HEK293 (cell line): ENCODE data around the gene NID1.

Experiments used
- CTCF ChIA-PET: fragments of 350-600 bp; formaldehyde crosslinking; extraction: SDS; loops from one replicate; lab custom pipeline; 2021; ENCODE audit warnings: antibody characterized with exemption; lab: Yijun Ruan, JAX
- POLR2A ChIA-PET: fragments of 300-600 bp; formaldehyde crosslinking; extraction: SDS; loops from one replicate; lab custom pipeline; 2020; ENCODE audit warnings: antibody characterized with exemption, inconsistent platforms; lab: Yijun Ruan, JAX
- H3K27ac ChIP-seq: fragments of 200-500 bp; sonication (Bioruptor generic); 2 replicates; pipeline ENCODE4 v1.5.1; 2014; ENCODE audit warnings: low read depth, low read length, control low read depth, inconsistent platforms; ENCODE audit errors: extremely low read depth
- H3K36me3 ChIP-seq, 2 experiments: fragments of 200-500 bp in 1 of 2; sonication (Bioruptor generic) in 1 of 2; 1 replicate in 1 of 2; 2 replicates in 1 of 2; pipeline ENCODE4 v1.5.1; 2014 to 2017; ENCODE audit warnings: inconsistent platforms in 2 of 2, low read length in 2 of 2; ENCODE audit not compliant: control insufficient read depth in 2 of 2, insufficient read depth in 1 of 2
- H3K4me1 ChIP-seq: fragments of 200-500 bp; sonication (Bioruptor generic); 2 replicates; pipeline ENCODE4 v1.5.1; 2014; ENCODE audit warnings: mild to moderate bottlenecking, low read length, inconsistent platforms; ENCODE audit not compliant: control insufficient read depth, insufficient read depth
- H3K4me3 ChIP-seq: 2 replicates; pipeline ENCODE4 v1.5.1; 2011; ENCODE audit warnings: low read depth, mild to moderate bottlenecking, control low read depth, low read length, moderate library complexity
- H3K9me3 ChIP-seq: fragments of 200-500 bp; sonication (Bioruptor generic); 2 replicates; pipeline ENCODE4 v1.5.1; 2014; ENCODE audit warnings: low read depth, low read length, inconsistent platforms; ENCODE audit not compliant: control insufficient read depth, insufficient read depth
- BCL11A ChIP-seq: fragments of 450-650 bp; formaldehyde crosslinking; IDR thresholded peaks from 2 replicates; pipeline ENCODE4 v1.5.1; 2016; ENCODE audit warnings: low read depth, missing biosample characterization, missing genetic modification characterization
- EGR2 ChIP-seq: fragments of 450-650 bp; formaldehyde crosslinking; IDR thresholded peaks from 2 replicates; pipeline ENCODE4 v1.5.1; 2016; ENCODE audit warnings: low read depth, missing biosample characterization, missing genetic modification characterization
- GLIS1 ChIP-seq: fragments of 450-650 bp; formaldehyde crosslinking; IDR thresholded peaks from 2 replicates; pipeline ENCODE4 v1.5.1; 2016; ENCODE audit warnings: missing biosample characterization, missing genetic modification characterization
- KLF10 ChIP-seq: fragments of 450-650 bp; IDR thresholded peaks from 2 replicates; pipeline ENCODE4 v1.5.1; 2018; ENCODE audit warnings: missing biosample characterization, mild to moderate bottlenecking, missing genetic modification characterization
- OVOL3 ChIP-seq: fragments of 450-650 bp; formaldehyde crosslinking; IDR thresholded peaks from 2 replicates; pipeline ENCODE4 v1.5.1; 2016; ENCODE audit warnings: missing biosample characterization, missing genetic modification characterization
- TRIM28 ChIP-seq: IDR thresholded peaks from 2 replicates; pipeline ENCODE4 v1.6.1; 2011; ENCODE audit warnings: low read length, control low read depth, borderline replicate concordance
- ZFHX2 ChIP-seq: fragments of 450-650 bp; formaldehyde crosslinking; conservative IDR thresholded peaks from 2 replicates; pipeline ENCODE4 v1.5.1; 2016; ENCODE audit warnings: missing biosample characterization, missing genetic modification characterization
- ZNF148 ChIP-seq: fragments of 450-650 bp; formaldehyde crosslinking; IDR thresholded peaks from 2 replicates; pipeline ENCODE4 v1.5.0; 2017; ENCODE audit warnings: missing biosample characterization, missing genetic modification characterization, borderline replicate concordance
- ZNF16 ChIP-seq: fragments of 450-650 bp; formaldehyde crosslinking; IDR thresholded peaks from 2 replicates; pipeline ENCODE4 v1.5.1; 2016; ENCODE audit warnings: low read depth, missing biosample characterization, missing genetic modification characterization
- ZNF23 ChIP-seq: fragments of 450-650 bp; formaldehyde crosslinking; IDR thresholded peaks from 2 replicates; pipeline ENCODE4 v1.5.1; 2016; ENCODE audit warnings: missing biosample characterization, missing genetic modification characterization, borderline replicate concordance
- ZNF24 ChIP-seq: fragments of 450-650 bp; formaldehyde crosslinking; IDR thresholded peaks from 2 replicates; pipeline ENCODE4 v1.5.1; 2016; ENCODE audit warnings: missing biosample characterization, missing genetic modification characterization
- ZNF274 ChIP-seq, 2 experiments: fragments of 200-500 bp in 1 of 2; fragments of 450-650 bp in 1 of 2; sonication (Bioruptor generic) in 1 of 2; formaldehyde crosslinking in 1 of 2; IDR thresholded peaks; 2 replicates each; pipeline versions ENCODE4 v1.5.1 to v1.6.1; 2014 to 2016; ENCODE audit warnings: borderline replicate concordance in 1 of 2, inconsistent platforms in 1 of 2, low read length in 1 of 2, missing biosample characterization in 1 of 2, missing genetic modification characterization in 1 of 2
- ZNF362 ChIP-seq: fragments of 450-650 bp; formaldehyde crosslinking; IDR thresholded peaks from 2 replicates; pipeline ENCODE4 v1.5.1; 2016; ENCODE audit warnings: missing biosample characterization, missing genetic modification characterization
- ZNF366 ChIP-seq: fragments of 450-650 bp; formaldehyde crosslinking; conservative IDR thresholded peaks from 2 replicates; pipeline ENCODE4 v1.5.1; 2016; ENCODE audit warnings: missing biosample characterization, missing genetic modification characterization
- ZNF404 ChIP-seq: fragments of 450-650 bp; formaldehyde crosslinking; IDR thresholded peaks from 2 replicates; pipeline ENCODE4 v1.5.1; 2017; ENCODE audit warnings: missing biosample characterization, missing genetic modification characterization
- ZNF513 ChIP-seq: fragments of 450-650 bp; IDR thresholded peaks from 2 replicates; pipeline ENCODE4 v1.5.1; 2018; ENCODE audit warnings: missing biosample characterization, missing genetic modification characterization
- ZNF558 ChIP-seq: fragments of 450-650 bp; formaldehyde crosslinking; IDR thresholded peaks from 2 replicates; pipeline ENCODE4 v1.5.1; 2016; ENCODE audit warnings: missing biosample characterization, missing genetic modification characterization
- ZNF645 ChIP-seq: fragments of 450-650 bp; formaldehyde crosslinking; IDR thresholded peaks from 2 replicates; pipeline ENCODE4; 2016; ENCODE audit warnings: missing biosample characterization, missing genetic modification characterization
- ZNF76 ChIP-seq: fragments of 450-650 bp; formaldehyde crosslinking; IDR thresholded peaks from 2 replicates; pipeline ENCODE4; 2016; ENCODE audit warnings: low read depth, missing biosample characterization, missing genetic modification characterization, borderline replicate concordance

NID1 gene

GRCh38 chr1:235940285-235940684, 124.6 kb downstream of the NID1 start (continued):
- TF ChIP-seq ZNF362, result no peak

- Histone ChIP-seq H3K27ac (no peak overlapping the region), H3K4me3 (no peak overlapping the region), H3K36me3 (no peaks in the 10 kb centered on the region), H3K4me1 (no peaks in the 10 kb centered on the region; the same call in 1 of the 2 replicates), H3K9me3 (no peaks in the 10 kb centered on the region)
- CTCF ChIA-PET, result interaction anchor here (0.6 to 1.4 kb wide), 3 partner anchors 9 to 56 kb away, joined by 3 to 4 read pairs (median 4); no protein-coding TSS in a partner anchor
- POLR2A ChIA-PET, result no interaction called here
- peak; percentile 8; the same call in 1 of the 2 replicates for TF ChIP-seq GLIS1 (tag by site-specific recombination)
- no peak for TF ChIP-seq KLF10 (tag by site-specific recombination)
Observed at GRCh38 chr1:235939480-235939775, 125.5 kb downstream of the NID1 start.

GRCh38 chr1:235938709-235939479, 126.0 kb downstream of the NID1 start:
- Histone ChIP-seq H3K36me3 (no peaks in the 10 kb centered on the region), H3K9me3 (no peaks in the 10 kb centered on the region), H3K4me3 (no peak overlapping the region), H3K27ac (no peak overlapping the region), H3K4me1 (no peaks in the 10 kb centered on the region; the same call in 1 of the 2 replicates)
- no peak for TF ChIP-seq ZNF148 (tag by site-specific recombination)
- no peak for TF ChIP-seq ZNF404 (tag by site-specific recombination)
- no peak for TF ChIP-seq TRIM28
- TF ChIP-seq ZNF16 (tag by site-specific recombination), result no peak
- TF ChIP-seq ZNF513 (tag by site-specific recombination), result 0 out of 2 replicates have a peak, but pooled peaks have one; percentile 6
- no peak for TF ChIP-seq ZNF558 (tag by site-specific recombination)
- TF ChIP-seq ZNF76 (tag by site-specific recombination), result no peak
- ChIA-PET POLR2A (no interaction called here), CTCF (interaction anchor here (0.5 to 1.4 kb wide), 6 partner anchors 9 to 2000 kb away, joined by 3 to 5 read pairs (median 4); no protein-coding TSS in a partner anchor)

- no peak overlapping the region for H3K4me3 ChIP-seq
Observed at GRCh38 chr1:235937123-235937522, 127.8 kb downstream of the NID1 start.

More at GRCh38 chr1:235937123-235937522, 127.8 kb downstream of the NID1 start:
- ChIA-PET POLR2A (interaction anchor here (1.0 kb wide), 1 partner anchor 10 kb away, joined by 3 read pairs; no protein-coding TSS in a partner anchor), CTCF (interaction anchor here (0.6 kb wide), 3 partner anchors 53 to 394 kb away, joined by 3 read pairs; no protein-coding TSS in a partner anchor)
- no peak overlapping the region for H3K27ac ChIP-seq
- H3K9me3 ChIP-seq, result no peaks in the 10 kb centered on the region
- no peaks in the 10 kb centered on the region; the same call in 1 of the 2 replicates for H3K4me1 ChIP-seq
- TF ChIP-seq EGR2 (tag by site-specific recombination), result 0 out of 2 replicates have a peak, but pooled peaks have one; percentile 9
- TF ChIP-seq OVOL3 (tag by site-specific recombination), result no peak
- no peak for TF ChIP-seq ZNF24 (tag by site-specific recombination)
- no peak for TF ChIP-seq ZNF366 (tag by site-specific recombination)
- peak; percentile 45 for TF ChIP-seq ZFHX2 (tag by site-specific recombination)
- no peak for TF ChIP-seq ZNF558 (tag by site-specific recombination)
- no peak for TF ChIP-seq ZNF645 (tag by site-specific recombination)
- TF ChIP-seq ZNF274 (IDR thresholded peaks at IDR 0.05; ENCODE audit: low read length), result no peak
- no peak for TF ChIP-seq ZNF274 (tag by site-specific recombination; IDR thresholded peaks at IDR 0.05; ENCODE audit: borderline replicate concordance)
- TF ChIP-seq BCL11A (tag by site-specific recombination), result no peak
- TF ChIP-seq ZNF23 (tag by site-specific recombination), result no peak
- no peaks in the 10 kb centered on the region for H3K36me3 ChIP-seq
